Small intestine (tissue), 7 donors: ENCODE measurements around the gene SMIM5. TPM values are rescaled to one million over a fixed set of nuclear protein-coding genes. Genes with fewer than 3 reads are reported as not detected.
"Not testable (repeated sequence)": the region's sequence is repeated elsewhere in the genome, so short reads cannot be mapped to it uniquely, and the experiment has no call there.

Source experiments
- DNase-seq, 2 donors: peaks; one replicate each; pipeline versions ENCODE4 v3.0.0 to v3.0.0-alpha.2; 2013
- FAIRE-seq: peaks from 2 replicates; lab custom pipeline; 2012; peaks lifted over from hg19 to GRCh38; lab: Jason Lieb, UNC
- H3K27ac ChIP-seq, 3 donors: one replicate each; pipeline ENCODE4 v1.5.1; 2013; ENCODE audit warnings: low read length in 2 of 3, mild to moderate bottlenecking in 2 of 3, control low read depth in 1 of 3, inconsistent platforms in 1 of 3, low read depth in 1 of 3, moderate library complexity in 1 of 3
- H3K27me3 ChIP-seq, 3 donors: one replicate each; pipeline ENCODE4 v1.6.1; 2013; ENCODE audit warnings: low read length in 3 of 3, inconsistent platforms in 1 of 3; ENCODE audit not compliant: control insufficient read depth in 3 of 3, insufficient read depth in 3 of 3
- H3K36me3 ChIP-seq, 3 donors: one replicate each; pipeline ENCODE4 v1.6.1; 2013; ENCODE audit warnings: low read length in 3 of 3, inconsistent platforms in 1 of 3, low read depth in 1 of 3, mild to moderate bottlenecking in 1 of 3, moderate library complexity in 1 of 3; ENCODE audit not compliant: control insufficient read depth in 3 of 3, insufficient read depth in 2 of 3
- H3K4me1 ChIP-seq, 3 donors: one replicate each; pipeline ENCODE4 v1.6.1; 2013; ENCODE audit warnings: low read length in 2 of 3, inconsistent platforms in 1 of 3, low read depth in 1 of 3, mild to moderate bottlenecking in 1 of 3, moderate library complexity in 1 of 3; ENCODE audit not compliant: control insufficient read depth in 3 of 3, insufficient read depth in 2 of 3
- H3K4me3 ChIP-seq, 3 donors: one replicate each; pipeline ENCODE4 v1.5.1; 2013; ENCODE audit warnings: low read length in 3 of 3, control low read depth in 1 of 3, inconsistent platforms in 1 of 3, low read depth in 1 of 3, mild to moderate bottlenecking in 1 of 3, moderate library complexity in 1 of 3
- H3K9me3 ChIP-seq, 2 donors: one replicate each; pipeline ENCODE4 v1.6.1; 2013; ENCODE audit warnings: low read depth in 1 of 2, low read length in 1 of 2; ENCODE audit not compliant: control insufficient read depth in 2 of 2, insufficient read depth in 1 of 2
- WGBS, 3 donors: extraction: QIAGEN DNeasy Blood & Tissue Kit; methylation state at CpG; one replicate each; pipeline ENCODE4 v1.1.7; 2013; 5-methylcytosine and 5-hydroxymethylcytosine counted together
- polyA plus RNA-seq, 4 donors: library from polyadenylated mRNA; stranded (reverse) in 3 of 4; unstranded in 1 of 4; fragments of 200-250 nt in 3 of 4; fragments of 120-200 nt in 1 of 4; gene quantifications; one replicate each; pipeline versions ENCODE4 v1.2.1 to v1.2.3, GENCODE V29; 2013
- donor health status: healthy with polysubstance abuse.
- donor health status: control.
- donor health status: control.
- donor health status: Bipolar disorder and iron deficiency.
- donor health status: healthy.

The SMIM5 gene
- polyA plus RNA-seq, 4 donors = 10.4 to 114 (median 52.9) TPM

DNA sequence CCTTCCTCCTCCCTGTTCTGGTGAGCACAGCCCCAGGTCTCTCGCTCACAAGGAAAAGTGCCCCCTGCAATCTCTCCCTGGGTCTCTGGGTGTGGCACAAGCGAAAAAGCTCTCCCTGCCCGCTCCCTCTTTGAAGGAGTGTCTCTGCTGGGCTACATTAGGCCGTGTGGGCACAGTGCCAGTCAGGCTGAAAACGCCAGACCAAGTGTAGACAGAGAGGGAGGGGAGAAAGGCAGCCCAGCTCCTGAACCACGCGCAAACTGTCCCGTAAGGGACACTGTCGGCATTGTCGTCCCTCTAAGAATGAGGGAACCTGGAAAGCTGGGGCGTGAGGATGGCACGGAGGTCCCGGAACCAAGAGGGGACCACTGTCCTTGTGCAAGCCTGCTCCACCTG lies 3.9 kb downstream of the SMIM5 start:
- Histone ChIP-seq H3K9me3 (no peaks in the 10 kb centered on the region), H3K36me3 (peaks cover 0 to 76% (median 3%) of the 10 kb centered on the region in 3 donors), H3K27me3 (no peaks in the 10 kb centered on the region), H3K27ac (no peak overlapping the region), H3K4me3 (no peak overlapping the region), H3K4me1 (peaks cover 0 to 82% (median 6%) of the 10 kb centered on the region in 3 donors)
- DNase-seq (peak; percentile 23 to 59), FAIRE-seq (no peak)
- WGBS, 3 donors = 28 to 63% (median 57%) methylated on average over 10 to 13 of the region's 13 CpGs

DNA sequence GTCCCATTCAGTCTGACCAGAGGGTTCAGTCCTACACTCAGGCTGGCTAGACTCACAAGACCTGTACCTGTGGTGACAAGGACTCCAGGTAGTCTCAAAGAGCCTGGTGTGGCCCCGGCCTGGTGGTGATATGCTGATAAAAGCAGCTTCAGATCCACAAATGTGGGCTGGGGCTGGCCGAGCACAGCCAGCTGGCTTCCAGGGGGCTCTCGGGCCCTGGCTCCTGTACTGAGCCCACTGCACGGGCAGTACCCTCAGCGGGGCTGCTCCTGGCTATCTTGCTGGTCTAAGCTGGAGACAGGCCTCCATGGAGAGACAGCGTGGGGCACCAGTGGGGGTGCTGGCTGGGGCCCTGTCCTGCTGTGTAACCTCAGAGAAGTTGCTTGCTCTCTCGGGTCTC lies 4.3 kb downstream of the SMIM5 start:
- Histone ChIP-seq H3K27me3 (no peaks in the 10 kb centered on the region), H3K36me3 (peaks cover 0 to 73% (median 3%) of the 10 kb centered on the region in 3 donors), H3K27ac (no peak overlapping the region), H3K4me1 (peaks cover 0 to 82% (median 7%) of the 10 kb centered on the region in 3 donors), H3K4me3 (no peak overlapping the region), H3K9me3 (no peaks in the 10 kb centered on the region)
- FAIRE-seq (no peak), DNase-seq (peak in 1 of 2 donors; percentile 11)
- WGBS, 3 donors = 67 to 80% (median 69%) methylated on average over 7 of the region's 7 CpGs

DNA sequence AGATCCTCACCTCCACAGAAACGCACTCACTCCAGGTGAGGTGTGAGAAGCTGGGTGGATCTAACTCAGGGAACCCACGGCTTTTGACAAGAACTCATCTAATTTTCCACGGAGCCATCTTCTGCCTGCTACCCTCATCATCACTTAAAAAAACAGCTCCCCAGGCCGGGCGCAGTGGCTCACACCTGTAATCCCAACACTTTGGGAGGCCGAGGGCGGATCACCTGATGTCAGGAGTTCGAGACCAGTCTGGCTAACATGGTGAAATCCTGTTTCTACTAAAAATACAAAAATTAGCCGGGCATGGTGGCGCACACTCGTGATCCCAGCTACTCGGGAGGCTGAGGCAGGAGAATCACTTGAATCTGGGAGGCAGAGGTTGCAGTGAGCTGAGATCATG lies 4.8 kb downstream of the SMIM5 start:
- FAIRE-seq, H3K27ac ChIP-seq, DNase-seq, H3K27me3 ChIP-seq, H3K4me3 ChIP-seq, H3K9me3 ChIP-seq: not testable (repeated sequence)
- WGBS, 3 donors = 91 to 96% (median 96%) methylated on average over 12 of the region's 12 CpGs
- Histone ChIP-seq H3K4me1 (peaks cover 0 to 82% (median 9%) of the 10 kb centered on the region in 3 donors), H3K36me3 (peaks cover 0 to 74% (median 3%) of the 10 kb centered on the region in 3 donors)

DNA sequence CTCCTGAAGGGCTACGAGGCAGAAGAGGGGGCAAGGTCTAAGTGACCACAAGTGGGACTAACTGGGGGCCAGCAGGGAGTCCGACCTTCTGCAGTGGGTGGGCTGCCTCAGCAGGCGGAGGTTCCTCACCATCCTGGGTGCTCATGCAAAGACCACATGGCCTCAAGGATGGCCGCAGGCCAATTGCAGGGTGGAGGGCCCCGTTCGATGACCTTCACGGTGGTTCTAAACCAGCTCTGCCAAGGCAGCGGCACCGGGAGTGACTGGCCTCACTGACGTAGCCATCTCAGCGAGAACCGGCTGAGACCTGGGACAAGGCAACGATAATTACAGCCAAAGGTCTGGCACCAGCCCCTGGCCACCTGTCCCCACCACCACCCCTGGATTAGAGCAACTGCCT lies 5.7 kb downstream of the SMIM5 start:
- no peak overlapping the region for H3K4me3 ChIP-seq
- whole genome bisulfite sequencing, 3 donors = 90 to 95% (median 93%) methylated on average over 12 to 13 of the region's 13 CpGs

DNA sequence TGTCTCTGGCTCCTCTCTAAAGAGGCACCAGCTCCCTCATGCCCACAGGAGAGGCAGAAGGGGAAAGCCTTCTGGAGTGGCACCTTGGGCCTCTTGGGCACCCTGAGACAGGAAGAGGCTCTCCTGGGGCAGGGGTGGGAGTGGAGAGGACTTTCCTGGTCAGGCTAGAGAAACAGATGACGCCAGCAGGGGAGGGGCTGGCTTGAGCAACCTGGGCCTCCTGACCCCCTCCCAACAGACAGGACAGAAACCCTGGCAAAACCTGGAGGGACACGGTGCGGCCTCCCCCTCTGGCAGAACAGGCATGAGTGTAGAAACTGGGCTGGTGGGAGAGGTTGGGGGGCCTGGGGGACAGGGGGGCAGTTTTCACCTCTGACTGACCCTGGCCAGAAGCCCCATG lies 6.1 kb downstream of the SMIM5 start:
- no peak overlapping the region for H3K4me3 ChIP-seq
- H3K27ac ChIP-seq = no peak overlapping the region
- WGBS, 3 donors = 86 to 92% (median 91%) methylated on average over 1 to 3 of the region's 3 CpGs
- no peak for FAIRE-seq
- peaks cover 0 to 82% (median 3%) of the 10 kb centered on the region in 3 donors for H3K36me3 ChIP-seq
- peak in 1 of 2 donors; percentile 16 for DNase-seq
- peaks cover 0 to 75% (median 9%) of the 10 kb centered on the region in 3 donors for H3K4me1 ChIP-seq
- H3K27me3 ChIP-seq = no peaks in the 10 kb centered on the region
- H3K9me3 ChIP-seq = no peaks in the 10 kb centered on the region

More for the DNA sequence above, 5.7 kb downstream of the SMIM5 start:
- peaks cover 0 to 83% (median 3%) of the 10 kb centered on the region in 3 donors for H3K36me3 ChIP-seq
- peaks cover 0 to 79% (median 9%) of the 10 kb centered on the region in 3 donors for H3K4me1 ChIP-seq
- no peaks in the 10 kb centered on the region for H3K27me3 ChIP-seq
- H3K9me3 ChIP-seq = no peaks in the 10 kb centered on the region
- H3K27ac ChIP-seq = no peak overlapping the region
- no peak for DNase-seq
- no peak for FAIRE-seq

DNA sequence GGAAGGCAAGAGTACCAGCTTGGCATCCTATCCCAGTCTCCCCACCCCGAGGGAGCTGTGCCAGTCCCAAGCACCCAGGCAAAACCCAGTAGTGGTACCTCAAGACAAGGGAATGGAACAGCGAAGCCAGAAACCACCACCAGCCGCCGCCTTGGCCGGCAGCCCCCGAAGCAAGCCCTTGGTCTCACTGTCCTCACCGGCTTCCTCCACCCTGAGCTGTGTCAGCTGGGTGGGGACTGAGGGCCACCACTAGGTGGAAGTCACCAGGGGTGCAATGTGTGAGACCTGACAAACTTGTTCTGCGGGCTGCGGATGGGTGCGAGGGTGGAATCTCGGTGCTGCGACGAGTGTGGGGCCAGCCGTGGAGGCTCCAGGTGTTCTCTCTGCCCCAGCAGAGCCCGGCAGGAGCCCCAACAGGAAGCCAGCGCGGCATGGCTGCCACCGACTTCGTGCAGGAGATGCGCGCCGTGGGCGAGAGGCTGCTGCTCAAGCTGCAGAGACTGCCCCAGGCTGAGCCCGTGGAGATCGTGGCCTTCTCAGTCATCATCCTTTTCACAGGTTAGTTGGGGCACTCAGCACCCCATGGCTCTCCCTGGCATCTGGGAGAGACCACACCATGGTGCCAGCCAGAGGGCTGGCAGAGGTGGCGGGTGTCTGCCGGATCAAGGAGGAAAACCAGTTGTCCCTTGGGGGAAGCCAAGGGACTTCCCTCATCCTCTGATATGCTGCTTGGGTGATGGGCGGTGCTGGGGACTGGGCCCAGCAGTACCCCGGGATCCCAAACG lies 6.7 kb downstream of the SMIM5 start:
- WGBS, 3 donors = 34 to 81% (median 57%) methylated on average over 30 of the region's 30 CpGs
- peak; percentile 69 to 71 for DNase-seq
- Histone ChIP-seq H3K36me3 (peaks cover 0 to 77% (median 3%) of the 10 kb centered on the region in 3 donors), H3K9me3 (no peaks in the 10 kb centered on the region), H3K27ac (peak overlapping the region in 1 of 3 donors; percentile 1), H3K27me3 (no peaks in the 10 kb centered on the region), H3K4me3 (no peak overlapping the region), H3K4me1 (peaks cover 0 to 72% (median 9%) of the 10 kb centered on the region in 3 donors)
- FAIRE-seq = no peak

DNA sequence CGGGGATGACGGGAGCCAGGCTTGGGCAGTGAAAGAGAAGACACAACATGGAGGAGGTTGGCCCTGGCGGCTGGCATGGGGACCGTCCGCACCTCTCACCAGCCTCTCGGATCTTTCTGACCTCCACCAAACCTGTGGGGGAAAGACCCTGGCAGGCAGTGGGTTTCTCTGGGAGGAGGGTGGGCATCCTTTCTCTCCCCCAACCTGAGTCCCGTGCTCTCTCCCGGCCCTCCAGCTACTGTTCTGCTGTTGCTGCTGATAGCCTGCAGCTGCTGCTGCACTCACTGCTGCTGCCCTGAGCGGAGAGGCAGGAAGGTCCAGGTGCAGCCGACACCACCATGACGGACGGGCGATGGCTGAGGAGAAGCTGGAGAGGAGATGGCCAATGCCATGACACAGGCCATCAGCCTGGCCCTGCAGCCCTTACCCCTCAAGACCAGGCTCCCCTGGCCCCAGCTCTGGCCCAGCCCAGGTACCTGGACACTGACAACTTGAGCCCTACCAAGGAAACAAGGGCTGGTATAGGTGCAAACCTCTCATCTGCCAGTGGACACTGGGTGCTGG lies 7.4 kb downstream of the SMIM5 start:
- DNase-seq (no peak), FAIRE-seq (no peak)
- WGBS, 3 donors = 89 to 92% (median 91%) methylated on average over 13 of the region's 13 CpGs
- Histone ChIP-seq H3K4me1 (peaks cover 0 to 72% (median 11%) of the 10 kb centered on the region in 3 donors), H3K9me3 (no peaks in the 10 kb centered on the region), H3K4me3 (no peak overlapping the region), H3K36me3 (peaks cover 0 to 72% (median 3%) of the 10 kb centered on the region in 3 donors), H3K27ac (no peak overlapping the region), H3K27me3 (no peaks in the 10 kb centered on the region)

DNA sequence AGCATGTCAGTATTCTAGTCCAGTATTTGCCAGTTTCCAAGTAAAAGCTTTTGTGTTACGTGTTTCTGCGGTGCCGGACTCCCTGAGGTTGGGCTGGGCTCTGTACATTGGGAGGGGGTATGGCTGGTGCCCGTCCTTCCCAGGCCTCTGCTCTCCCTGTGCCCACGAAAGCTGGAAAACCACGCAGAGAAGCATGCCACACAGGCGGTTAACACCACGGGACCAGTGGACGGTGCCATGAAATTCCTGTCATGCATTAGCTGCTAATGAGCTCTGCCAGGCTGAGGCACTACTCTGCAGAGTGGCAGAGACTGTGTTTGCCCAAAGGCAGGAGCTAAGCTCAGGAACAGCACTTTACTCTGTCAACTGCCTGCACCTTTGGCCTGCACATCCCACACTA lies 8.1 kb downstream of the SMIM5 start:
- no peak for DNase-seq
- 88 to 93% (median 92%) methylated on average over 9 of the region's 9 CpGs for WGBS, 3 donors
- no peak overlapping the region for H3K27ac ChIP-seq
- H3K9me3 ChIP-seq = no peaks in the 10 kb centered on the region
- no peak for FAIRE-seq
- no peaks in the 10 kb centered on the region for H3K27me3 ChIP-seq
- peaks cover 2 to 72% (median 11%) of the 10 kb centered on the region in 3 donors for H3K4me1 ChIP-seq
- peaks cover 0 to 71% (median 3%) of the 10 kb centered on the region in 3 donors for H3K36me3 ChIP-seq
- no peak overlapping the region for H3K4me3 ChIP-seq
